ENCODE data around the gene MRTFB. TPM values are rescaled to one million over a fixed set of nuclear protein-coding genes. Genes with fewer than 3 reads are reported as not detected.

The MRTFB gene
- total RNA-seq, 1 experiment from 2014 or later = 7.6 TPM

DNA sequence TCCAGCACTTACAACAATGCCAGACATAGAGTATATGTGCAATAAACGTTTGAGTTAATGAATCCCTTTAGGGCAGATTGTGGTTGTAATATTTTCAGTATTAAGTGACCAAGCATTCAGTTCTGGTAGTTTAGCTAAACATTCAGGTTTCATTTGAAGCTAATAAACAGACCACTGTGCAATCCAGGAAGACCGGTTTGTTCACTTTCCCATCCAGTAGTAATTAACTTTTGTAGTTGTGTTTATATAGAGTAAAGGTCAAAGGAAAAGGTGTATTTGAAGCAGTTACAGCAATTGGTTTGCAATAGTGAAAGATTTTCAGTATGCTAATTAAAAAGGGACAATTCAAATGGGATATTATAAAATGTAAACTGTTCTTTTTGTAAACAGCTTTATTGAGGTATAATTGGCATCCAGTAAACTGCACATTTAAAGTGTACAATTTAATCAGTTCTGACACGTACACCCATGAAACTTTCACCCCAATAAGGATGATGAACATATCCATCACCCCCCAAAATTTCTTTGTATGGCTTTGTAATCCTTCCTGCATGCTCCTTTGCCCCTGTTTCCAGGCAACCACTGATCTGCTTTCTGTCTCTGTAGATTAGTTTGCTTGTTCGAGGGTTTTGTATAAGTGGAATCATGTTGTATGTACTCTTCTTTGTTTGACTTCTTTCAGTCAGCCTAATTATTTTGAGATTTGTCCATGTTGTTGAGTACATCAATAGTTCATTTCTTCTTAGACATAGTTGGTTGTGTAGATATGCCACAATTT is 26.3 kb downstream of the MRTFB start:
- no peak for DNase-seq (ENCODE audit: low read depth, low spot score)
- in situ Hi-C loops (cut with HindIII; ENCODE audit: low pct_unique_long_range_greater_than_20kb, low sequenced_read_pairs) = no loop called here

DNA sequence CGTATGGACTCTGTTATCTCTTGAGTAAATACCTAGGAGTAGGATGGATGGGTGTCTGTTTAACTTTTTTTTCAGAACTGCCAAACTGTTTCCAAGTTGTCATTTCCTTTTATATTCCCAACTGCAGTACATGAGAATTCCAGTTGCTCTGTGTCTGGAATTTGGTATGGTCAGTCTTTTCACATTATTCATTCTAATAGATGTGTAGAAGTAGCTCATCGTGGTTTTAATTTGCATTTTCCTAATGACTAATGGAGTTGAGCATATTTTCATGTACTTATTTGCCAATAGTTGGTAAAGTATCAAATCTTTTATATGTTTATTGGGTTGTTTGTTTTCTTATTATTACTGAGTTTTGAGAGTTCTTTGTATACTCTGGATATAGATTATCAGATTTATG is 27.0 kb downstream of the MRTFB start:
- in situ Hi-C loops (cut with HindIII; ENCODE audit: low pct_unique_long_range_greater_than_20kb, low sequenced_read_pairs) = no loop called here
- no peak for DNase-seq (ENCODE audit: low read depth, low spot score)

DNA sequence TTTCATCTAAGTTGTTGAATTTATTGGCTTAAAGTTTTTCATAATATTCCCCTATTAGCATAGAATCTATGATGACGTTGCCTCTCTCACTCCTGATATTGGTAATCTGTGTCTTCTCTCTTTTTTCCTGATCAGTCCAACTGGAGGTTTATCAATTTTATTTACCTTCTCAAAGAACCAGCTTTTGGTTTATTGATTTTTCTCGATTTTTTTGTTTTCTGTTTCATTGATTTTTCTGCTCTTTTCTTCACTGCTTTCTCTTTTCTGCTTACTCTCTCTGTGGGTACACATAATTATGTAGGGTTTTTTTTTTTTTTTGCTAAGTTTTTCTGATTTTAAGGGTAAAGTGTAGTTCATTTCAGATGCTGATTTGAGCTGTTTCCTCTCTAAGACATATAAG is 29.7 kb downstream of the MRTFB start:
- in situ Hi-C loops (cut with HindIII; ENCODE audit: low pct_unique_long_range_greater_than_20kb, low sequenced_read_pairs) = no loop called here
- DNase-seq (ENCODE audit: low read depth, low spot score) = no peak

DNA sequence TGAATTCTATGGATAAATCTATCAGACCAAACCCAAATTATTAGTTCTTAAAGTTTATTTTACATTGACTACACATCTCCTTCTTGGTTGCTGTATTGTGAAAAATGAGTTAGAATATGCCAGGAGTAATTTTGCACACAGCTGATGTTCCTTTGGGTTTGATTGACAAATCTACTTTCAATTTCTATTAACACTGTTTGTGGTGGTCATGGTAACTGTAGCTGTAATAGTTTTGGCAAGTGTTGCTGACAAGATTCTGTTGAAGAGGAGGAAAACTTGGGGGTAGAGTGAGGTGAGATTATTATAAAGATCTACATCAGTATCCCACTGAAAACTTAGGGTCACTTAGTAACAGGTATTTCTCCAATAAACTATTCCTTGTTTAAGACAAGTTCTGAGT is 30.3 kb downstream of the MRTFB start:
- DNase-seq (ENCODE audit: low read depth, low spot score) = no peak
- in situ Hi-C loops (cut with HindIII; ENCODE audit: low pct_unique_long_range_greater_than_20kb, low sequenced_read_pairs) = no loop called here

DNA sequence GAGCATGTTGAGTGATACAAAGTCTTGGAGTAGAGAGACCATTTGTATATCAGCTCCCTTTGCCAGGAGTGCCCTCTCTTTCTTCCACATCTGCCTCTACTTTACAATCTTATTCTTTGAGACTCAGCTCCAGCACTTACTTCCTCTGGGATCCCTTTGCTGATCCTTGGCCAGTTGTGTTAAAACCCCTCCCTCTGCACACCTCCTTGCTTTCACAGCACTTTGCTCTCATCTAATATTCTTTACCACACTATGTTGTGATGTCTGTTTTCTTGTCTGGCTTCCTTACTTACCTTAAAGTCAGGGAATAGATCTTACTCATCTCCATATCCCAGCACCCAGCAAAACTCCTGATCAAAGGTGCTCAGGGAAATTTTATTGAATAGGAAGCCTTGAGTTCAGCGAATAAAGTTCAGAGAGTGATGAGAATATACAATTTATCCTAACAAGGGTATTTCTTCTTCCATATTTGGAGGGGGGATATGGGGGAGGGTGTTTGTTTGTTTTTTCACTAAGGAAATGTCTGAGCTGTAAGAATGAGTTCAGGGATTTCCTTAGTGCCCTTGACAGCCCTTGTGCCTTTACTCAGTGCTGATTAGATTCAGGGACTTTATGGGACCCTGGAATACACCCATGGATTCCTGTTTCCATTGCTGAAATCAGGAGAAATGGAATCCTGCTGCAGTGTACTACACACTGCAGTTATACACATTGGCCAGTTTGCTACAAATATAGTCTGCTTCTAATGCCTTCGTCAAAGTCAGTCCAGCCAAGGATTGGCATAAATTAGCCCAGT is 32.0 kb downstream of the MRTFB start:
- DNase-seq (ENCODE audit: low read depth, low spot score) = no peak
- in situ Hi-C loops (cut with HindIII; ENCODE audit: low pct_unique_long_range_greater_than_20kb, low sequenced_read_pairs) = no loop called here

DNA sequence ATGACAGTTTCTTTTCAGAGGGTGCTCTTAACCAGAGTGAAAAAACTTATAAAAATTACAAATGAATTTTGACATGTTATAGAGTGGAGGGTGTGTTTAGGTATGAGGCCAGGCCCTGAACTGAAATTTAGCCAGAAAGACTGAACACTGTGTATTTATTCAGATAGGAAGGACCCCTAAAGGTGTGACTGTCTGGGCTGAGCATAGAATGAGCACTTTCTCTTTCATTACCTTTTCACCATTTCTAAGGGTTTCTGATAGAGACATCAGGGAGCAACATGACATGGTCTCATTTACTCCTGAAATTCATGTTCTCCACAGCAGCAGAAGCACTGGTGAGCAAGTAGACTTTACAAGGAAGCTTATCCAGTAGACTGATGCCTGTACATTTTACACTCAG is 32.9 kb downstream of the MRTFB start:
- in situ Hi-C loops (cut with HindIII; ENCODE audit: low pct_unique_long_range_greater_than_20kb, low sequenced_read_pairs) = no loop called here
- no peak for DNase-seq (ENCODE audit: low read depth, low spot score)

DNA sequence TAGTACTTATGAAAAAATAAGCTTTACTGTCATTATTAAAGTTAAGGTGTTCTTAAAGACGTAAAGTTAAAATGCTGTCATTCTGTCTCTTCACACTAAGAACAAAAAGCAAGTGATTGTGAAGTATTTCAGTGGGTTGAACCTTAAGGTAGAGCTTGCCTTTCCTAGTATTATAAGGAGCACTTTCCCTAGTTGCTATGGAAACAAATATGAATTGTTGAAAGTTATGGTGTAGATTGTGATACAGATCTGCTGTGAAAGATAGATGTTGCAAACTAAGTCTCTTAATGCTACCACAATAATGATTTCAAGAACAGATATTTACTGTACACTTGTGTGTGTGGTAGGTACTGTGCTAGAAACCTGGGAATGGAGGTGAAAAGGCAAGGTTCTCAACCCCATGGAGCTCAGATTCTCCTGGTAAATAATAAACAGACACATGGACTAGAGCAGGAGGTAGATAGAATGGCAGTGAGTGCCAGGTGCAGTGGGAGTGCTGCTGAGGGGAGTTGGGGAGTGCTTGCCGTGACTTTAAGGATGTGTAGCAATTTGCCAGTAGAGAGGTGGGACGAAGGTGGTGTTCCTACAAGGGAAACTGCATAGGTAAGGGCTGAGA is 34.7 kb downstream of the MRTFB start:
- no peak for DNase-seq (ENCODE audit: low read depth, low spot score)
- in situ Hi-C loops (cut with HindIII; ENCODE audit: low pct_unique_long_range_greater_than_20kb, low sequenced_read_pairs) = no loop called here

DNA sequence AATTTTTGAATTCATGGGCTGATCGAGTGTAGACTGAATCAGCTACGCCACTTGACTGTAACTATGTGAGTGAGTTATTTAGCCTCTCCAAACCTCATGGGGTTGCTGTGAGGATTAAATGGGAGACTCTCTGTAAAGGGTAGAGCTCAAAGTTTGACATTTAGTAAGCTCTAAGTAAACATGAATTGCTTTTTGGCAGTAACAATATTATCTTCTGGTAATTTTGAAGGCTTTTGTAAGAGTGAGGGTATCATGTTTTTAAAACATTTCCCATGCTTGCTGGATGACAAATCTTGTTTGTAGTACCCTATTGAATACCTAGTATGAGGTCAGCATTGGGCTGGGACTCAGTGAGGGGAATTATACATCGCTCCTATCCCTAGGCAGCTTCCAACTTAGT is 35.3 kb downstream of the MRTFB start:
- in situ Hi-C loops (cut with HindIII; ENCODE audit: low pct_unique_long_range_greater_than_20kb, low sequenced_read_pairs) = no loop called here
- DNase-seq (ENCODE audit: low read depth, low spot score) = no peak

DNA sequence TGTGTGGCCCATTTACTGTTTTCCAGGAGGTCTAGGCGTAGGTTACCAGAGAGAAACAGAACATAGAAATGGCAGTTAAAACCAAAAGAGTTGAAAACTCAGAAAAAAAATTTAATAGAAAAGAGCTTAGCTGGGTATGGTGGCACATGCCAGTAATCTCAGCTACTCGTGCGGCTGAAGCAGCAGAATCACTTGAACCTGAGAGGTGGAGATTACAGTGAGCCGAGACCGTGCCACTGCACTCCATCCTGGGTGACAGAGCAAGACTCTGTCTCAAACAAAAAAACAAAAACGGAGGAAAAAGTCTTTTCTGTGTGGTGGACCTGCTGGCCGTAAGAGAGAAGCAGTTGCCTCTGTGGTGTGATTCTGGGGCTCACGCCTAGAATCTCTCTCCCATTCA is 35.8 kb downstream of the MRTFB start:
- DNase-seq (ENCODE audit: low read depth, low spot score) = no peak
- in situ Hi-C loops (cut with HindIII; ENCODE audit: low pct_unique_long_range_greater_than_20kb, low sequenced_read_pairs) = no loop called here

DNA sequence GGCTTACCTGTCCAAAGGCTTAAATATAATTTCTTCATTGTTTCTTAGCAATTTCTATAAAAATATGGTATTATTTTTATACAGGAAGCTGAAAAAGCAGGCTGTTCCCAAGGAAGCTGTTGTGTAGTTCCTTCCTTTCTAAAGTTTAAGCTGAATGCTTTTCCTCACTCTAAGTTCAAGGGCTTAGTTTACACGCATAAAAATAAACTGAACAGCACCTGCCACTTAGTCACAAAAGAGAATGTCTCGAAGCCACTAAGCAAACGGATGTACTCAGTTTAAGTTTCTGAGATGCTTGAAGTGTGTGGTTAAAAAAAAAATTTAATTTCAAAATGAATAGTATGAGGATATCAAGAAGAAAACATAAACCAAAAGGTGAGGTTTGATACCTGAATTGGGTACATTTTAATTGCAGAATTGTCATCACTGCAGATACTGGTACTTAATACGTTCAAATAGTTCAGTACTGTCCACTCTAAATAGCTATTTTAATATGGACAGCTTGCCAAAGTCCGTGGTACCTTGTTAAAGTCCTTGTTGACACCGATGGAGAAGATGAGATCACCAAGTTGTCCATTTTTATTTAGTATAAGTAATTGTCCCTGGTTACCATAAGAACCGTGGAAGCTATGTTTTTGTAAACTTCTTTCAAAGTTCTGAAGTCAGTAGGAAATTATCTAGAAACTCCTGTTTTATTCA is 38.1 kb downstream of the MRTFB start:
- in situ Hi-C loops (cut with HindIII; ENCODE audit: low pct_unique_long_range_greater_than_20kb, low sequenced_read_pairs) = no loop called here
- DNase-seq (ENCODE audit: low read depth, low spot score) = no peak

DNA sequence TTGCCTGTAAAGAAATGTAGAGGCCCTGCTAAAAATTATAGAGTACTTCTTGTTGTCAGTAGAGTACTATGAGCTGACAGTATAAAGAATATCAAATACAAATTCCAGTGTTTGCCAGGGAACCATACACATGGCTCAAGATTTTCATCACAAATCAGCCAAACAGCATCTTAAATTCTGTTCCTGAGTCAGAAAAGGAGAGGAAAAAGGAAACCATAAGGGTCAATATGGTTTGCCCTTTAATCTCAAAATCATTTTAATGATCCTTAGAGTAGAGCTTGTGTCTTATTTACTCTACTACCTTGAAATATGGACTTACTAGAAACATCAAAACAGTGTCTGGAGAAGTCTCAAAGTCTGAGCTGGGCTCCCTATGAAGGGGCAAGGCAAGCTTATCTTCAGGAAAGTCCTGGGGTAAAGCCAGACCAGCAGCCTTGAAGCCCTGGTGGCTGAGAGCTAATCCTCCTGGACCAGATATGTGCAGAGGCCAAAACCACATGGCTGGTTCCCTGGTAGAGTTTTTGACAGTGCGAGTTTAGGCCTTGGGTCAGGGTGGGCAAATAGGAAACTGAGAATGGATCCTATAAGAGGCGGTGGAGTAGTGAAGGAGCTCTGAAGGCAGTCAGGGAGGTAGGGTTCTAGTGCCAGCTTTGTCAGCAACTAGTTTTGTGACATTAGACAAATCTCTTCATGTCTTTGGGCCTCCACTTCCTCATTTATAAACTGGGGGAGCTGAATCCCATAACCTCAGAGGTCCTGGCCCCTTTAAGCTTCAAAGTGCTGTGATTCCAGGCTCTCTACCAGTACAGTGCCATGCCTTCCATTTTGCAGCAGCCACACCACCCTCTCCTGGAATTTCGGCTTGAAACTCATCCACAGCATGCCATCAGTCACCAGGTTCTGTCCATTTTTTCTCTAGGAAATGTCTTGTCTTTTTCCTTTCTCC is 38.9 kb downstream of the MRTFB start:
- DNase-seq (ENCODE audit: low read depth, low spot score) = no peak
- in situ Hi-C loops (cut with HindIII; ENCODE audit: low pct_unique_long_range_greater_than_20kb, low sequenced_read_pairs) = no loop called here

DNA sequence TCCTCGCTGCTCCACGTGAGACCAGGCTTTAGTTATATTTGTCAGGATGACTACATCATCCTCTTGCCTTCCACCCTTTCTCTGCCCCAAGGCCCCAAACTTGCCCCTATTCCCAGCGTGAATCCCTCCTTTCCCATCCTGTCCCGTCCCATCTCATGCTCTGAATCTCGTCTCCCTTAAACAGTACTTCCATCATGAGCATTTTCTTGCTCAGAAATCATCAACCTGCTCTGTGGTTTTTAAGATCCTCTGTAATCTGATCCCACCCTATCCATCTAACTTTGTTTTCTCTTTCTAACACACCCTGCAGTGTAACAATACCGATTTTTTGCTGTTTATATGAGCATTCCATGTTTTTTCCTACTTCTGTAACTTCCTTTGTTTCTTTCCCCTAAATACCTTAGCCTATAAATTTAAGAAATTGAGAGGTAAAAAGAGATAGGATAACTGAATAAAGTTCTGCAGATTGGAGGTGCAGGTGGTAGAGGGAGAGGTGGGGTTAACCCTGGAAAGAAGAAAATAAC is 39.7 kb downstream of the MRTFB start:
- no peak for DNase-seq (ENCODE audit: low read depth, low spot score)
- in situ Hi-C loops (cut with HindIII; ENCODE audit: low pct_unique_long_range_greater_than_20kb, low sequenced_read_pairs) = no loop called here

DNA sequence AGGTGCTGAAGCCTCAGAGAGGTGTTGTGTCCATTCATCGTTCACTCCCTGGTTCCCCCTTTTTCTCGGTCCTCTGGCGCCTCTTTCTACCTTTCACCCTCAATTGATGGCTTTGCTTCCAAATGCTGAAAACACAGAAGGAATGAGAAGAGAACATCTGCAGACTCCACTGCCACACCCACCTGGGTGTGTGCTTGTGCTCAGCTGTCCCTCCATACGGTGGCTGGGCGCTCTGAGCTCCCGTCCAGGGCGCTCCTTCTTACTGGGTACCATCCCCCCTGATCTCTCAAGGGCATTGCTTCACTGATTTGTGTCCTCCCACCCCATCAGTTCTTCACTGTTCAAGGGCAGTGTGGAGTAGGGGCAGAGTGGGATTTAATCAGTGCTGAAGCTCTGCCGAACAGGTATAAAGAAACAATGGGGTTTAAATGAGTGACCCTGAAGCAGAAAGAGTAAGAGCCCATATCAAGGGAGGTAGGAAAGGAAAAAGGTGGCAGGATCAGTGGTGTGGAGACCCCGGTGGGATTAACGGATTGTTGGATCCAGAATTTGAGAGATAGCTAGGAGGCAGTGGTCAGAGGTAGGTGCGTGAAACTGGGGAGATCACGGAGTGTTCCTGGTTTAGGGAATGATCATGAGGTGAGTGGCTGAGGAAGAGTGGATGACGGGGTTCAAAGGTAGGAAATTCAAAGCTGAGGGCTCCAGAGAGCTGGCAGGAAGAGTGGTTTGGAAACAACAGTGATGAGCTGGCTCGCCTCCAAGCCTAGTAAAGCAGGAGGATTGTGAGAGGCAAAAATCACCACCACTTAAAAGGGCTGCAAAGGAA is 40.8 kb downstream of the MRTFB start:
- no peak for DNase-seq (ENCODE audit: low read depth, low spot score)
- in situ Hi-C loops (cut with HindIII; ENCODE audit: low pct_unique_long_range_greater_than_20kb, low sequenced_read_pairs) = no loop called here

DNA sequence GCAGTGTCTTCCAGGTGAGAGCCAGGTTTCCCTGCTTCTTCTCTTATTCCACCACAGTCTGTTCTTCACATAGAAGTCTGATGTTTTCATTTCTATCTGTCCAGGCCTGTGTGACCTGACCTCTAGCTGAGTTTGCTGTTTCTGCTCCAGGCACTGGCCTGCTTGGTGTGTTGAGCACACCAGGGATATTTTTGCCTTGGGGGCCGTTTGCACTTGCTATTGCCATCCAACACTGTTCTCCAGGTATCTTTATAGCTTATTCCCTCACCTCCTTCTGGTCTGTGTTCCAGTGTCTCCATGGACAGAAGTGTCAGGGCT is 41.4 kb downstream of the MRTFB start:
- DNase-seq (ENCODE audit: low read depth, low spot score) = no peak

DNA sequence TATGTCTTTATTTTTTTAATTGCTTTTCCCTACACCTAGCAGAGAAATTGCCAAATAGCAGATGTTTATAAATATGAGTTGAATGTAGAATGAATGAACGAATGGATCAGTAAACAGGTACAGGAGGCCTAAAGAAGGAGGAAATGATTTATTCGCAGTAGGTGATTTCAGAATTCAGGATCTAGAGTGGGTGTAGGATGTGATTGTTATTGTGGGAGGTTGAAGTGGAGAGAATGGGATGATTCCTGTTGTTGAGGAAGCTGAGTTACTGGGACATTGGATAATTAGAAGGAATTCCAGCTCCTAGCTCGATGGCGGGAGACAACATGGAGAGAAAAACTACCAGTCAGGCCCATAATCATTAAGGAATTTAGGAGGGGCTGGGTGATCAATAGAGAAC is 42.2 kb downstream of the MRTFB start:
- no peak for DNase-seq (ENCODE audit: low read depth, low spot score)
- in situ Hi-C loops (cut with HindIII; ENCODE audit: low pct_unique_long_range_greater_than_20kb, low sequenced_read_pairs) = no loop called here

More for the DNA sequence above, 41.4 kb downstream of the MRTFB start:
- in situ Hi-C loops (cut with HindIII; ENCODE audit: low pct_unique_long_range_greater_than_20kb, low sequenced_read_pairs) = no loop called here

DNA sequence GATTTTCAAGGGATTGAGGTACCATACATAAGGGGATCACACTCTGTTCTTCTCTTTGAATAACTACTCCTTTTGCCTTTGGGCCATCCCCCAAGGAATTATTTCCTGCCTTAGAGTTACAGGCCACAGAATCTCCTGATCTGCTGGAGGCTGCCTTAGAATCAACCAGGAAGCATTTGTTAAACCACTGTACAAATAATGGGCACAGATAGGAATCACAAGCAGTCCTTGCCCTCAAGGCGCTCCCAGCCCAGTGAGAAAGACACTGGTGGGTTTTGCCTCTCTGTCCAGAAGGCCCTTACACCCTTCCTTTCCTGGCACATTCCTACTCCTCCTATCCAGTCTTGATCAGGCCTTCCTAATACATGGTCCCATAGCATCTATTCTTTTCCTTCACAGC is 45.9 kb downstream of the MRTFB start:
- DNase-seq (ENCODE audit: low read depth, low spot score) = no peak
- in situ Hi-C loops (cut with HindIII; ENCODE audit: low pct_unique_long_range_greater_than_20kb, low sequenced_read_pairs) = no loop called here

All from SK-MEL-5 (cell line).